Panc1 (cell line): ENCODE measurements around the gene LVRN. TPM values are rescaled to one million over a fixed set of nuclear protein-coding genes. Genes with fewer than 3 reads are reported as not detected.

Experiments
- ATAC-seq: fragments of 200-7000 bp; cut with Tn5 transposase; 2 replicates; pipeline ENCODE4 v1.9.1; 2020; ENCODE audit warnings: mild to moderate bottlenecking, moderate library complexity
- BruUV-seq: library from RNA; stranded (reverse); fragments of 400-500 nt; replicated peaks from 2 replicates; lab custom pipeline; 2021; lab: Mats Ljungman, UMichigan
- CTCF ChIA-PET: fragments of 300-600 bp; sonication (Branson Sonifier 250); formaldehyde crosslinking; loops from one replicate; lab custom pipeline; 2022; ENCODE audit warnings: antibody characterized with exemption; lab: Charles Lee
- POLR2A ChIA-PET: fragments of 300-600 bp; sonication (Branson Sonifier 250); formaldehyde crosslinking; loops from one replicate; lab custom pipeline; 2022; ENCODE audit warnings: antibody characterized with exemption; lab: Charles Lee
- DNase-seq: peaks from one replicate; pipeline ENCODE4 v3.0.0-alpha.2; 2010; ENCODE audit warnings: low read depth, low spot score
- H3K27ac ChIP-seq: 2 replicates; pipeline ENCODE4 v1.5.1; 2011; ENCODE audit warnings: mild to moderate bottlenecking, low read length, inconsistent platforms
- H3K27me3 ChIP-seq: fragments of 200-500 bp; sonication (Bioruptor generic); 2 replicates; pipeline ENCODE4 v1.6.0; 2014; ENCODE audit warnings: low read length, inconsistent platforms; ENCODE audit not compliant: control insufficient read depth, insufficient read depth
- H3K36me3 ChIP-seq: fragments of 200-500 bp; sonication (Bioruptor generic); 2 replicates; pipeline ENCODE4 v1.5.1; 2014; ENCODE audit warnings: inconsistent platforms, mild to moderate bottlenecking, low read length, moderate library complexity; ENCODE audit not compliant: control insufficient read depth, insufficient read depth
- H3K4me1 ChIP-seq: 2 replicates; pipeline ENCODE4 v1.5.1; 2011; ENCODE audit warnings: inconsistent platforms, mild to moderate bottlenecking, low read length, moderate library complexity; ENCODE audit not compliant: control insufficient read depth, insufficient read depth
- H3K4me3 ChIP-seq, 2 experiments: 2 replicates each; pipeline ENCODE4 v1.5.1; 2011 to 2012; ENCODE audit warnings: low read depth in 2 of 2, low read length in 2 of 2, mild to moderate bottlenecking in 2 of 2, inconsistent platforms in 1 of 2, moderate library complexity in 1 of 2
- H3K9me3 ChIP-seq: fragments of 200-500 bp; sonication (Bioruptor generic); 2 replicates; pipeline ENCODE4 v1.5.1; 2014; ENCODE audit warnings: low read depth, mild to moderate bottlenecking, inconsistent platforms, low read length, moderate library complexity; ENCODE audit not compliant: control insufficient read depth, insufficient read depth
- CTCF ChIP-seq: fragments of 450-650 bp; IDR thresholded peaks from 2 replicates; pipeline ENCODE4 v1.5.1; 2017; ENCODE audit warnings: mild to moderate bottlenecking
- POLR2AphosphoS5 ChIP-seq: IDR thresholded peaks from 2 replicates; pipeline ENCODE4 v1.6.1; 2012; ENCODE audit warnings: mild to moderate bottlenecking, low read depth, low read length, moderate library complexity
- SIN3A ChIP-seq: IDR thresholded peaks from 2 replicates; pipeline ENCODE4 v1.6.1; 2012; ENCODE audit warnings: low read depth, mild to moderate bottlenecking, low read length, moderate library complexity, borderline replicate concordance; ENCODE audit not compliant: insufficient read depth
- TCF7L2 ChIP-seq: IDR thresholded peaks from 2 replicates; pipeline ENCODE4 v1.6.1; 2011; ENCODE audit warnings: mild to moderate bottlenecking, low read depth, low read length, inconsistent platforms
- in situ Hi-C: cut with HindIII; loops from 2 replicates; pipeline ENCODE4 v1.10.0; 2016; ENCODE audit warnings: low sequenced_read_pairs, low pct_unique_long_range_greater_than_20kb
- intact Hi-C: fragments of 100-400 bp; cut with micrococcal nuclease; formaldehyde crosslinking; loops from one replicate; pipeline ENCODE4 v1.10.0; 2022; ENCODE audit not compliant: unreplicated experiment
- total RNA-seq: library from RNA; stranded (reverse); gene quantifications from one replicate; pipeline ENCODE4 v1.2.1, GENCODE V29; 2021; ENCODE audit not compliant: unreplicated experiment
- TF ChIP-seq, protein P1 (sequence below), 2 experiments: IDR thresholded peaks; 2 replicates each; pipeline ENCODE4 v1.6.1; 2011 to 2012; ENCODE audit warnings: low read depth in 2 of 2, control low read depth in 1 of 2, low read length in 1 of 2, mild to moderate bottlenecking in 1 of 2, moderate library complexity in 1 of 2; ENCODE audit not compliant: insufficient read depth in 1 of 2

Gene LVRN
- total RNA-seq, 1 experiment from 2014 or later, result 0.08 TPM

DNA sequence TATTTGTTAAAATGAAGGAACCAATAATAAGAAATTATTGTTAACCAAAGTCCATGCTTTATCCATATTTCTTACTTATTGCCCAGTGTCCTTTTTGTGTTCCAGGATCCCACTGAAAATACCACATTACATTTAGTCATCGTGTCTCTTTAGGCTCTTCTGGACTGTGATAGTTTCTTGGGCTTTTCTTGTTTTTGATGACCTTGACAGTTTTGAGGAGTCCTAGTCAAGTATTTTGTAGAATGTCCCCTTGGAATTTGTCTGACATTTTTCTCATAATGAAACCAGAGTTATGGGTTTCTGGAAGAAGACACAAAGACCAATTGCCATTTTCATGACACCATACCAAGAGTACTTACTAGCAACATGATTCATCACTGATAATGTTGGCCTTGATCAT lies 108.9 kb downstream of the LVRN start:
- no peak for TF ChIP-seq SIN3A
- TF ChIP-seq CTCF, result no peak
- TF ChIP-seq TCF7L2, result no peak
- TF ChIP-seq, protein P1, sequence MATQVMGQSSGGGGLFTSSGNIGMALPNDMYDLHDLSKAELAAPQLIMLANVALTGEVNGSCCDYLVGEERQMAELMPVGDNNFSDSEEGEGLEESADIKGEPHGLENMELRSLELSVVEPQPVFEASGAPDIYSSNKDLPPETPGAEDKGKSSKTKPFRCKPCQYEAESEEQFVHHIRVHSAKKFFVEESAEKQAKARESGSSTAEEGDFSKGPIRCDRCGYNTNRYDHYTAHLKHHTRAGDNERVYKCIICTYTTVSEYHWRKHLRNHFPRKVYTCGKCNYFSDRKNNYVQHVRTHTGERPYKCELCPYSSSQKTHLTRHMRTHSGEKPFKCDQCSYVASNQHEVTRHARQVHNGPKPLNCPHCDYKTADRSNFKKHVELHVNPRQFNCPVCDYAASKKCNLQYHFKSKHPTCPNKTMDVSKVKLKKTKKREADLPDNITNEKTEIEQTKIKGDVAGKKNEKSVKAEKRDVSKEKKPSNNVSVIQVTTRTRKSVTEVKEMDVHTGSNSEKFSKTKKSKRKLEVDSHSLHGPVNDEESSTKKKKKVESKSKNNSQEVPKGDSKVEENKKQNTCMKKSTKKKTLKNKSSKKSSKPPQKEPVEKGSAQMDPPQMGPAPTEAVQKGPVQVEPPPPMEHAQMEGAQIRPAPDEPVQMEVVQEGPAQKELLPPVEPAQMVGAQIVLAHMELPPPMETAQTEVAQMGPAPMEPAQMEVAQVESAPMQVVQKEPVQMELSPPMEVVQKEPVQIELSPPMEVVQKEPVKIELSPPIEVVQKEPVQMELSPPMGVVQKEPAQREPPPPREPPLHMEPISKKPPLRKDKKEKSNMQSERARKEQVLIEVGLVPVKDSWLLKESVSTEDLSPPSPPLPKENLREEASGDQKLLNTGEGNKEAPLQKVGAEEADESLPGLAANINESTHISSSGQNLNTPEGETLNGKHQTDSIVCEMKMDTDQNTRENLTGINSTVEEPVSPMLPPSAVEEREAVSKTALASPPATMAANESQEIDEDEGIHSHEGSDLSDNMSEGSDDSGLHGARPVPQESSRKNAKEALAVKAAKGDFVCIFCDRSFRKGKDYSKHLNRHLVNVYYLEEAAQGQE (IDR thresholded peaks at IDR 0.05; ENCODE audit: insufficient read depth in 1 of 2, low read depth in 2 of 2, low read length in 1 of 2), result no peak
- no peak for TF ChIP-seq POLR2AphosphoS5
- H3K27me3 ChIP-seq, result peaks cover 2% of the 10 kb centered on the region; the same call in 1 of the 2 replicates
- H3K4me3 ChIP-seq, result no peak overlapping the region
- no peaks in the 10 kb centered on the region for H3K36me3 ChIP-seq
- no peak for ATAC-seq
- no peaks in the 10 kb centered on the region for H3K9me3 ChIP-seq
- H3K27ac ChIP-seq, result no peak overlapping the region
- BruUV-seq, result no TSS peak
- no peaks in the 10 kb centered on the region for H3K4me1 ChIP-seq
- CTCF ChIA-PET, result no interaction called here
- in situ Hi-C loops (no loop called here), intact Hi-C loops (no loop called here)
- POLR2A ChIA-PET, result no interaction called here
- DNase-seq, result no peak

DNA sequence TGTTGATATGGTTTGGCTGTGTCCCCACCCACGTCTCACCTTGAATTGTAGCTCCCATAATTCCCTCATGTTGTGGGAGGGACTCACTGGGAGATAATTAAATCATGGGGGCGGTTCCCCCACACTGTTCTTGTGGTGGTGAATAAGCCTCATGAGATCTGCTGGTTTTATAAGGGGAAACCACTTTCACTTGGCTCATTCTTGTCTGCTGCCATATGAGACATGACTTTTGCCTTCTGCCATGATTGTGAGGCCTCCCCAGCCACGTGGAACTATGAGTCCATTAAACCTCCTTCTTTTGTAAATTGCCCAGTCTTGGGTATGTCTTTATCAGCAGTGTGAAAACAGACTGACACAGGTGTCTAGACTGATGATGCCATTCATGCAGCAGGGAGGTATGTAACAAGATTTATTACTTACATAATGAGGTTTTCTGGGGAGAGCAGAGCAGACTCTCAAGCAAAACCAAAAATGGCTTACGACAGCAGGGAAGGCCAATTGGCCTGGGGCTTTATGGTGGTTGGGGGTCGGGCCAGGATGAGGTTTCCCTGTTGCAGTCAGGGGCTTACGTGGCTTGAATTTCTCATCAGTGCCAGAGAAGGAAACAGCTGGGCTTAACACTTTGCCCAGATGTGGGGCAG lies 113.0 kb downstream of the LVRN start:
- no TSS peak for BruUV-seq
- no peak for ATAC-seq
- ChIA-PET POLR2A (no interaction called here), CTCF (interaction anchor here (0.6 kb wide), 1 partner anchor 10 kb away, joined by 5 read pairs; no protein-coding TSS in a partner anchor)
- intact Hi-C loops (no loop called here), in situ Hi-C loops (no loop called here)
- no peak for DNase-seq
- Histone ChIP-seq H3K4me3 (no peak overlapping the region), H3K27ac (no peak overlapping the region), H3K36me3 (no peaks in the 10 kb centered on the region), H3K9me3 (no peaks in the 10 kb centered on the region), H3K4me1 (no peaks in the 10 kb centered on the region), H3K27me3 (no peaks in the 10 kb centered on the region; the same call in 1 of the 2 replicates)
- TF ChIP-seq TCF7L2 (no peak), CTCF (no peak), POLR2AphosphoS5 (no peak), SIN3A (no peak)
- TF ChIP-seq, protein P1 (IDR thresholded peaks at IDR 0.05; ENCODE audit: insufficient read depth in 1 of 2, low read depth in 2 of 2, low read length in 1 of 2), result no peak
